ELF-1 (cell line): ENCODE data around the gene ACADL.
"Not testable (repeated sequence)": the region's sequence is repeated elsewhere in the genome, so short reads cannot be mapped to it uniquely, and the experiment has no call there.

ENCODE experiments used
- DNase-seq: peaks from one replicate; pipeline ENCODE4 v3.0.0-alpha.2; 2016; ENCODE audit warnings: low read depth, low spot score

The ACADL gene

DNA sequence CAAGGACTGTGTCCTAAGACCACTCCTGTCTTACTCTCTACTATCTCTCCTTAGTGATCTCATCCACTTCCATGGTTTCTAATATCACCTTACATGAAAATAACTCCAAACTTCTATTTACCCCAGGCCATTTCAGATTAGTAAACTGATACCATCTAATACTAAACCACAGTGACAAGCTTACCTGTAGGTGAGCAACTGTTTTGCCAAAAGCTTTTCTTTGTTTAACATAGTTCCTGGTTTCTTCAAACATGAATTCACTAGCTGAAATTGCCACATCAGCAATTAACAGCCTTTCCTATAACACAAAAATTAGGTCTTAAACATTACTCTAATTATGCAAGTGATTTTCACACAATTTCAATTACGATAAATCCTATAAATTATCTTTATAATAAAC lies 22.1 kb downstream of the ACADL start:
- DNase-seq: no peak

DNA sequence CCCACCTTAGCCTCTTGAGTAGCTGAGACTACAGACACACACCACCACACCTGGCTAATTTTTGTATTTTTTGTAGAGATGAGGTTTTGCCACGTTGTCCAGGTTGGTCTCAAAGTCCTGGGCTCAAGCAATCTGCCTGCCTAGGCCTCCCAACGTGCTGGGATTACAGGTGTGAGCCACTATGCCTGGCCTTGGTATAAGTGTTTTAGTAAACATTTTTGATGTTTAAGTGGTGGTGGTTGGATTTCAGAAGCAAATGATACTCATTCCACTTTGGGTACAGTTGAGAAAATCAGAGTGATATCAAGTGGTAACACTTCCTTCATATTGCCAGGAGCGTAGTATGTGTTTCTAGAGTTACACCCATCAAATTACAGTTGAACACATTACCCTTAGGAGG lies 25.4 kb downstream of the ACADL start:
- no peak for DNase-seq

DNA sequence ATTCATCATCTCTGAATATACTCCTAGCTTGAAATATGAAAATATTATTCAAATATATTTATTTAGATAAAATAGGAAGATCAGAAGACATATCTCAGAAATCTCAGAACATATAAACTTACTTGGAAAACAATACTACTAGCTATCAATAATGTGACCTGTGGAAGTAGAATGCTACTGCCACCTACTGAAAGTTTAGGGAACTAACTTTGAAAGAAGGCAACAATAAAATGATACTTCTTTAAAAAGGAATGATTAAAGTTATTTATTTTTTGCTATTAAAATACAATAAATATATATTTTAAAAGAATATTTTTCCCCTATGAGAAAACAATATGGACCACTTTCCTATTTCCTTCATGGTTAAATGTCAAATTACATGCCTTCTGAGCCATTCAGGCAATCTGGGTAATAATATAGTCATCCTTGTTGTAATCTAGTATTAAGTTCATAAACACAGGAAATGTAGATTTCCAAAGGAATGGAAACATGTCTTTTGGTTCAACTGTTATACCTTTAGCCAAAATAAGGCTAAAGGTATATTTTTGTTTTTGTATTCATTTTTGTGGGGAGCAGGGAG lies 26.0 kb downstream of the ACADL start:
- no peak for DNase-seq

DNA sequence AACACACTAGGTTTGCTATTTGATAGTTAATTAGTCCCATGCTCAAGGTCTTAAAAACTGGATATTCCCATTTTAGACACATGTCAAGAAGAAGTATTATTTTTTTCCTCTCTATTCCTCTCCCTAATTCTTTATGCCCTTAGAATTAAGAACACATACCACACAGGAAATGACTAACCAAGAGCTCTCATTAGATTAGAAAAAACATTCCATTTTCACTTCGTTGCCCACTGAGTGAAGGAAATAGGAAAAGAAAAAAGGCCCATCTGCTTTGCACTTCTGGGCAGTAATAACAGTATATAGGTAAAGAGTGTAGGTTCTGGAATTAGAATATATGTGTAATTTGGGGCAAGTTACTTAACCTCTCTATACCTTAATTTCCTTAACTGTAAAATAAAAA lies 26.9 kb downstream of the ACADL start:
- DNase-seq: no peak

DNA sequence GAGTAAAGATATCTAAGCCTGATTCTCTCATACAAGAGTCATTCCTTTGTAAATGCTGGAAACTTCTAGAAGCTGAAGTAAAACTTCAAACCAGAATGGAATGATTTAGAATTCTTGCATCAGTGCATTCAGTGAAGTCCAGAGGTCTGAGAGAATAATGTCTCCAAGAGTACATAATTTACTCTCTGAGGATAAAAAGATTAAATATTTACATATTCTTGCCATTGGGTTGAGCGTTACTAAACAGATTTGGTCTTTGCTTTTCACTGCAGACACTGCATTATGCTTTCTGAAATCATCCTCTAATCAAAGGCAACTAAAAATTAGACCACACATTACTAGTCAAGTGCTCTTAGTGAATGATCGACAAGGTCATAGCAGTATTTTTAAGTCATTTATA lies 27.5 kb downstream of the ACADL start:
- DNase-seq: no peak

DNA sequence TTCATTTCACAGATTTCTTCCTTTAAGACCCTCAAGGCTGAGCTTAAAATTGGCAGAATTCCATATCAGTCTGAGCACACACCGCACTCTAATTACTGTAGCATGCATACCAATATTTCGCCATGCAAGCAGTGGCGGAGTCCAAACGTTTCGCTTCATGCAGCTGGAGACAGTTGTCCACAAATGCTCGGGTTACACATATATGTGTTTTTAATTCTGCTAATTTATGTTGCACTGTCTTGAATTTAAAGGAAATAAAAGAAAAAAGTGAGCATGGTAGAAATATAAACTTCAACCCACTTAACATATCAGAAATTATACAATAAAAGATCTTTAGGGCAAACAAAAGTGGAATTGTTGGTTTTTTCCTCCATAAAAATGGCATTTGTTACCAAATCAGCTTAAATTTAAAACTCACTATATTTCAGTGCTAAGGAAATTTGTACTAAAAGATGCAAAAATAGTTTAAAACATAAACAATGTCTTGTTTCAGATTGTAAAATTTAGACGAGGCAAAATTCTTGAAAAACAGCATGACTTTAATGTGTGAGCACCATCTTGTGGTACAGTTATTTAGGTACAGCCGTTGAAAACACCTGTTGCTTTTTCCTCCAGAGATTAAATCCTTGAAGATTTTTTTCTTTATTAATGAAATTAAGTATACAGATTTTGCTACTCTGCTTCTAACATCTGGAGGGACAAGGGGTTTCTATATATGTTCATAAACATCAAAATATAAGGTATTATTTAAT lies 30.0 kb downstream of the ACADL start:
- no peak for DNase-seq

DNA sequence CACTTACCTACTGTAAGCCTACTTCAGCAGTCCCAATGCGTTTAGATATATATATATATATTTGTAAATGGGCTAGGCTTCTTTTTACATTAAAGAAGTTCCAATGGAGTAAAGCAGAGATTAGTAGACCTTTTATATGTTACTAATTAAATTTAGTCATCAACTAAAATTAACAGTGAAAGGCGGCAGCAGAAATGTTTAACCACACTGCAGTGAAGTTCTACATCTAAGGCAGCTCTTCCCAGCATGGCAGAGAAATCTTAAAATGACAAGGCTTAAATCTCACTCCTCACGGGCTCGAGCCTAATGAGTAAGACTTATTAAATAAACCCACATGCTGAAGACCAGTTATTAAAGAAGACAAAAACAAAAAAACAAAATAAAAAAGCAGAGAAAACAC lies 34.9 kb downstream of the ACADL start:
- no peak for DNase-seq

DNA sequence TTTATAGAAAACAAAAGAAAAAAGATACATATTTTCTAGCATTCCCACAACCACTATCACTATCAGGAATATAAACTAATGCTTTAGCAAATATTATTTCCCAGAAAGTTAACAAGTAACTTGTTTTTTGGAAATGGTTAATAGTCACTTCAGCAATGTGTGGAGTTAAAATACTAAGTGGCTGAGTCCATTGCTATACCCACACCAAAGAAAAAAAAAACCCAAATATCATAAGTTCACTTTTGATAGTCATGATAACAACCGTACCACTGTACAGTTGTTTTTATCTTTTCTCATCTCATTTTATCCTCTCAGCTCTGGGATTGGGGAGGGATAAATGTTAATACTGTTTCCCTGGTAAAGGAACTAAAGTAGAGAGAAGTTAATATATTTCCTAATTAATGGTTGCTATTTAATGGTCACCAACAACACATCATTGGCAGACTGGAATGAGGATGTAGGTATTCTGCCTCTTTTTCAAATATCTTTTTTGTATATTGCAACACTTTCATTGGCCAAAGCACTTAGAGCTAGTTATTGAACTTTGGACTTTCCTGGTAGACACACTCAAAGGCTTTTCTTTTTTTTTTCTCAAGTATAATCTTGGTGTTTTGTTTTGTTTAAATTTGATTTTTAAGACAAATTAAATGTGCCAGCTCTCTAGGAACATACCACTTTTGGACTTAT lies 35.7 kb downstream of the ACADL start:
- no peak for DNase-seq

DNA sequence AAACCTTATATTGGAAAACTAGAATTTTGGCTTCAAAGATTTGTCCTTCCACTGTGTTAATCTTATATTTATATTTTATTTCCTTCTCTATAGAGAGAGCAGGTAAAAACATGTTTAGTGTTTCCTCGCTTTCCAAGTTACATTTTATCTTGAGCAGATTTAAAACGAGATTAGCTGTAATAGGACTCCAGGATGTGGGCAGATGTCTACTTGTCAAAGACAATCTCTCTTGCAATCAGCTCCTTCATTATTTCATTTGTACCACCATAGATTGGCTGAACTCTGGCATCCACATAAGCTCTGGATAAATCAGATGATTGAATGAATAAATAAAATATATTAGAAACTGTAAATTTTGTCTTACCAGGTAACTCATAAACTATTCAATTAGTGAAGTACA lies 36.5 kb downstream of the ACADL start:
- no peak for DNase-seq

DNA sequence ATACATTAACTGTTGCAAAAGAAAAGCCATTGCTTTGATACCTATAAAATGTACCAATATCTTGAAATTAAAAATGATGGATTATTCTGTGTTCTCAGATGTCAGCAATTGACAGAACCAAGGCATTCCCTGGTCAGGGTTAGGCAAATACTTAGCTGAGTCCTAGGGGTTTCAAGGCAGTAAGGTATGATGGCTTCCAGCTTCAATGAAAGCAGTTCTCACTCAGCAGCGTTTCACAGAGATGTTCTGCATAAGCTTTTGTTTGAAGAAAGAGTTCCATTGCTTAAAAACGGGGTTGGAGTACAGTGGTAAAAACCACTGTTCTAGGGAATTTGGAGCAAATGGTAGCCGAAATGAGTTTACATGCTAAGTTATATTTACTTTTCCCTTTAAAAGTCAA lies 37.1 kb downstream of the ACADL start:
- no peak for DNase-seq

DNA sequence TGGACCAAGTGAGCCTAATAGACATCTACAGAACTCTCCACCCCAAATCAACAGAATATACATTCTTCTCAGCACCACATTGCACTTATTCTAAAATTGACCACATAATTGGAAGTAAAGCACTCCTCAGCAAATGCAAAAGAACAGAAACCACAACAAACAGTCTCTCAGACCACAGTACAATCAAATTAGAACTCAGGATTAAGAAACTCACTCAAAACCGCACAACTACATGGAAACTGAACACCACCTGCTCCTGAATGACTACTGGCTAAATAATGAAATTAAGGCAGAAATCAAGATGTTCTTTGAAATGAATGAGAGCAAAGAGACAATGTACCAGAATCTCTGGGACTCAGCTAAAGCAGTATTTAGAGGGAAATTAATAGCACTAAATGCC lies 41.3 kb downstream of the ACADL start:
- DNase-seq: not testable (repeated sequence)

DNA sequence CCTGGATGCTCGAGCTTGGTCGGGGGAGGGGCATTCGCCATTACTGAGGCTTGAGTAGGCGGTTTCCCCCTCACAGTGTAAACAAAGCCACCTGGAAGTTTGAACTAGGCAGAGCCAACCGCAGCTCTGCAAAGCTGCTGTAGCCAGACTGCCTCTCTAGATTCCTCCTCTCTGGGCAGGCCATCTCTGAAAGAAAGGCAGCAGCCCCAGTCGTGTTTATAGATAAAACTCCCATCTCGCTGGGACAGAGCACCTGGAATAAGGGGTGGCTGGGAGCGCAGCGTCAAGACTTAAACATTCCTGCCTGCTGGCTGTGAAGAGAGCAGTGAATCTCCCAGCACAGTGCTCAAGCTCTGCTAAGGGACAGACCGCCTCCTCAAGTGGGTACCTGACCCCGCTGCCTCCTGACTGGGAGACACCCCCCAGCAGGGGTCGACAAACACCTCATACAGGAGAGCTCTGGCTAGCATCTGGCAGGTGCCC lies 43.6 kb downstream of the ACADL start:
- peak; percentile 82 for DNase-seq

DNA sequence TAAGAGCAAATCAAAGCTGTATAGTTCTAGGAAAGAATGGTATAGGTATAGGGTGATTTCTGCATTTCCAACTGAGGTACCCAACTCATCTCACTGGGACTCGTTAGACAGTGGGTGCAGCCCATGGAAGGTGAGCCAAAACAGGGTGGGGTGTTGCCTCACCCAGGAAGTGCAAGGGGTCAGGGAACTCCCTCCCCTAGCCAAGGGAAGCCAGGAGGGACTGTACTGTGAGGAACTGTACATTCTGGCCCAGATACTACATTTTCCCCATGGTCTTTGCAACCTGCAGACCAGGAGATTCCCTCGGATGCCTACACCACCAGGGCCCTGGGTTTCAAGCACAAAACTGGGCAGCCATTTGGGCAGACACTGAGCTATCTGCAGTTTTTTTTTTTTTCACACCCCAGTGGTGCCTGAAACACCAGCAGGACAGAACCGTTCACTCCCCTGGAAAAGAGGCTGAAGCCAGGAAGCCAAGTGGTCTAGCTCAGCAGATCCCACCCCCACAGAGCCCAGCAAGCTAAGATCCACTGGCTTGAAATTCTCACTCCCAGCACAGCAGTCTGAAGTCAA lies 44.1 kb downstream of the ACADL start:
- not testable (repeated sequence) for DNase-seq

DNA sequence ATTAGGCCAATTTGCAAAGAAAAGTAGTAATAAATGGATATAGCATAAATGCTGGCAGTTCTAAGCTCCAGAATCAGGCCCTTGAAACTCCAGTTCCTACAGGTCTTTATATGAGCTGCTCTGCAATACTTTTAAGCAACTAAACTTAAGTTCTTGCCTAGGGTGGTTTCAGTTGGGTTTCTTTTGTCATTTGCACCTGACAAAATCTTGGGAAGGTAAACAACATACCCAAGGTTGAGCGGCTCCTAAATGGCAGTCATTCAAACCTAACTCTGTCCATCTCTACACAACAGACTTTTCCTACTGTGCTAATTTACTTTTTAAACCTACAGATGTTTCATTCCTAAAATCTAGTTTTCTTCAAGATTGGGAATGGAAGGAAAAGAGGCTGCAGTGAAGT lies 44.8 kb downstream of the ACADL start:
- DNase-seq: no peak

DNA sequence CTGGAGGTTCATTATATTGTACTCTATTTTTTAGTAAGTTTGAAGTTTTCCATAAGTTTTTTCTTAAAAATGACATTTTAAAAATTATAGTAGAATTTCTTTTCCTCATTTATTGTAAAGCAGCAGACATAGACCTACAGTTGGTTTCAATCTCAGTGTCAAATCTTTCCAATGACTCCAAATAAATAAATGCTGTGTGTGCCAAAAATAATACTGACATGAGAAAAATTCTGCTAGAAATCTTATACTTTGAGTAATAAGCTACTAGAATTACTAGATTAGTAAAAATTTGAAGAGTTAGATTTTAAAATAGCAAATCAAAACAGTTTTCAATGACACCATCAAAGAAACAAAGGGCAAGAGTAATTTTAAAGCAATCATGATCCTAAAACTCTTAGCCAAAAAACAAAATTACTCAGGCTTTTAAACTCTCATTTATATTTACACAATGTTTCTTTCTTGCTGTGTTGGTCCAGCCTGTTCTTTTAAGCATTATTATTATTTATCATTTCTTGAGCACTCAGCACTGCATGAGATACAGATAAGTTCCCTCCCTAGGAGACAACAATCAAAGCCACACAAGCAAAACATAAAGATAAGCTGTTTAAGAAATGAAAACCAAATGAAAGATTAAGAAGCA lies 45.8 kb downstream of the ACADL start:
- no peak for DNase-seq

DNA sequence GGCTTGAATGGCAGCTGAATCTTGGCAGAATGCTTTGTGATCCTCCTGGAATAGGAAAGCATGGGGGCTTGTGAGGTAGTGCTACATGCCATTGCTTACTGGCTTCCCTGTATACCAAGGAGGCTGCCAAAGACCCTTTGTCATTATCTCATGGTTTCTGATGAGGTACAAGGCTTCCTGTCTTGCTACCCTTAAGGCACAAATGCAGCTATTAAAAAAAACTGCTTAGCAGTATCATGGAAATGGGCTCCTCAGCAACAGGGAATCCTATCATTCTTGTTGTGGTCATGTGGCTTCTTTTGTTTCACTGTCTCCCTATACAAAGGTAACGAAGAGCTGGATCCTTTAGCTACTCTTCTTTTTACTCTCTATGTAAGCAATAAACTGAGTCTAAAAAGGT lies 47.5 kb downstream of the ACADL start:
- DNase-seq: peak; percentile 71

DNA sequence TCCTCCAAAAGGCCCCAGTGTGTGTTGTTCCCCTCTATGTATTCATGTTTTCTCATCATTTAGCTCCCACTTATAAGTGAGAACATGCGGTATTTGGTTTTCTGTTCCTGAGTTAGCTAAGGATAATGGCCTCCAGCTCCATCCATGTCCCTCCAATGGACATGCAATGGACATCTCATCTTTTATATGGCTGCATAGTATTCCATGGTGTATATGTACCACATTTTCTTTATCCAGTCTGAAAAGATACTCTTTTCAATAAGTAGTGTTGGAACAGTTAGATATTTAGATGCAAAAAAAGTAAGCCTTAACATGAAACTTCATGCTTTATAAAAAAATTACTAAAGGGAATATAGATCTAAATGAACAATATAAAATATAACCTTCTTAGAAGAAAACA lies 48.1 kb downstream of the ACADL start:
- not testable (repeated sequence) for DNase-seq

DNA sequence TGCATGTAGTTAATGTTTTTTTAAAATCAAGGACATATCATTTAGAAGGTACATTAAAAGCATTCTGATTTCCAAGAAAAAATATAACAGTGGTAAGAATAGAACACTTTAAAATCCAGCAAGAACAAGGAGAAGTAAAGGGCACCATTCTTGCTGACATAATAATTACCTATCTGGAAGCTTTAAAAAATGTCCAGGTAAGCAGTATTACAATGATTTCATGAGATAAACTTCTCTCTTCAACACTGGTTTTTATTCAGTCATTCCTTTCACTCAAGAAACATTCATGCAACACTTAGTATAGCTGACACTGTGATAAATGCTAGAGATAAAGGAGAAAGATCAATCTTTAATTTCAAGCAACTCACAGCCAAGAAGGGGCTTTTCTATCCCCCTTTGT lies 51.2 kb downstream of the ACADL start:
- DNase-seq: no peak

DNA sequence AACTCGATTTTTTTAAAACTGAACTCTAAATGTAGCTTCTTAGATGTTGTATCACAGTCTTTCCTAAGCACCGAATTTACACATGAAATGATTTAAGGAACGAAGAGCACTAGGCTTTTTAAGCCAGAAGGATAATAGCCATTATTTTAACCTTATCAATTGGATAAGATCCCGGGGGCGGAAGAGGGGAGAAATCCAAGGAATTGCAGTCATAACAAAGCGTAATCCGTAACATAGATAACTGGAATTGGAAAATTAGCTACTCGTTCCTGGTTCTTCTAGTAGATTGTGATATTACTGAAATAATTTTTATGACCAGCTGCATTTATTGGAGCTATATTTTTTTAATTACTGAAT lies 53.0 kb downstream of the ACADL start:
- no peak for DNase-seq

DNA sequence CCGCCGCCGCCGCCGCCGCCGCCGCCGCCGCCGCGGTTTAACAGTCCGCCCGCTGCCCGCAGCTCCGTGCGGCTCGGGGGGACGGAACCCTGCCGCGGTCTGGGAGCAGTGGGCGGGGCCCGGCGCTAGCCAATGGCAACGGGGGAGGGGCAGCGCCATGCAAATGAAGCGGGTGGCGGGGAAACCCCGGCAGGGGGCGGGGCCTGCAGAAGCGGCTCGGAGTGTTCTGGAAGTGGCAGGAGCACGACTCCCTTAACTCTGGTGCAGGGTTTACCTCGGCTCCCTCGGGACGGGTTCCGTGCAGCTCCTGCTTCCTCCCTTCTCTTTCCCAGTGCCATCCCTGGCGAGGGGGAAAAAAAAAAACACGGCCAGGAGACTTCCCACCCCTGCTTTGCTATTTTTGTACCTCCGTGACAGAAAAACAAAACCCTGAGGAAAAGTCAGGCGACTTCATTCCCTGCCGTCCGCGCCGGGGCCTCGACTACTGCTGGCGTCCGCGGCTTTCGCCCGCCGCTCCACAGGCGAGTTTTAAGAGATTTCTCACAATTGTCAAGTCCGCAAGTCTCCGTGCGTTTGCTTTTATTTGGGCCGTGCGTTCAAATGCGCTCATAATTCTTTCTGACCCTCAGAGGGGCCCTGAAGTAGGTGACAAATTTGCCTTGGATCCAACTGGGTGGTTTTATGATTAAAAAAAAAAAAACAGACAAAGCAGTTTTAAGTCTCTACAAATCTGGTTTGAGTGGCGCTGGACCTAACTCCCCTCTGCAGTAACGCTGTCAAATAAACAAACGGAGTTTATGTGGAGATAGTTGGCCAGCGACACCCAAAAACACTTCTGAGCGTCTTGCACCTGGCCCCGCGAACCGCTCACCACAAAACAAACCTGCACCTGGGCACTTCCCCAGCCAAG lies 53.7 kb downstream of the ACADL start, which contains the start of gene KANSL1L:
Gene KANSL1L, minus strand, starts transcription at position 101 of the 910 bp plus-strand sequence. CDS start 16,827 bp downstream, outside the sequence.
- DNase-seq: peak; percentile 96
